HT-29 (cell line): ENCODE data around the gene PSKH1. TPM values are rescaled to one million over a fixed set of nuclear protein-coding genes. Genes with fewer than 3 reads are reported as not detected.

ENCODE experiments used
- DNase-seq: peaks from one replicate; pipeline ENCODE4 v3.0.0-alpha.2; 2015; ENCODE audit warnings: low spot score
- small RNA-seq: library from RNA; depleted of rRNA; stranded (forward); fragments of <200 nt; gene quantifications from one replicate; pipeline ENCODE3, GENCODE V24; 2014
- total RNA-seq: library from RNA; depleted of rRNA; stranded (reverse); fragments of >200 nt; shearing (Covaris generic); gene quantifications from 2 replicates; pipeline ENCODE4 v1.2.3, GENCODE V29; 2014; rRNA removed

Gene PSKH1
- total RNA-seq, 1 experiment from 2014 or later = 15.1 TPM

GRCh38 chr16:67977005-67977404 lies 84.0 kb downstream of the PSKH1 start:
- no peak for DNase-seq

GRCh38 chr16:67977469-67978227 lies 84.6 kb downstream of the PSKH1 start:
- DNase-seq = no peak

Small RNAs within 50 kb of the gene (small RNA-seq; reads per million reads assigned to genes)
- gene AC040162.2 (not detected), gene NRN1L (not detected)

Other genes with a start within 250 kb of the PSKH1 start
- gene CARMIL2, start 248.1 kb upstream of the PSKH1 start, total RNA-seq = 0.81 and 2.7 TPM in 2 replicates
- 79.6 and 82.2 TPM in 2 replicates for gene ACD, start 233.0 kb upstream of the PSKH1 start, total RNA-seq
- gene PARD6A, start 232.3 kb upstream of the PSKH1 start, total RNA-seq = 24.9 and 38.1 TPM in 2 replicates
- 52.6 and 58.8 TPM in 2 replicates for gene ENKD1, start 226.5 kb upstream of the PSKH1 start, total RNA-seq
- gene C16orf86, start 226.4 kb upstream of the PSKH1 start, total RNA-seq = 0.38 and 0.99 TPM in 2 replicates
- 16.8 and 19.7 TPM in 2 replicates for gene GFOD2, start 173.9 kb upstream of the PSKH1 start, total RNA-seq
- 6.7 and 8.3 TPM in 2 replicates for gene RANBP10, start 86.7 kb upstream of the PSKH1 start, total RNA-seq
- gene TSNAXIP1, start 86.4 kb upstream of the PSKH1 start, total RNA-seq = 1.1 TPM in 1 of 2 replicates, not detected in the other
- 66.3 and 80.9 TPM in 2 replicates for gene THAP11, start 50.9 kb upstream of the PSKH1 start, total RNA-seq
- 158 and 183 TPM in 2 replicates for gene NUTF2, start 46.3 kb upstream of the PSKH1 start, total RNA-seq
- gene CENPT, start 45.6 kb upstream of the PSKH1 start, total RNA-seq = 42.8 and 43.2 TPM in 2 replicates
- 107 and 121 TPM in 2 replicates for gene EDC4, start 20.2 kb upstream of the PSKH1 start, total RNA-seq
- 0.64 and 2.5 TPM in 2 replicates for gene NRN1L, start 8.4 kb upstream of the PSKH1 start, total RNA-seq
- 2.2 and 3.5 TPM in 2 replicates for gene CTRL, start 38.6 kb downstream of the PSKH1 start, total RNA-seq
- gene PSMB10, start 43.6 kb downstream of the PSKH1 start, total RNA-seq = 173 and 191 TPM in 2 replicates
- 1.4 and 3.3 TPM in 2 replicates for gene LCAT, start 50.9 kb downstream of the PSKH1 start, total RNA-seq
- gene SLC12A4, start 75.4 kb downstream of the PSKH1 start, total RNA-seq = 10.0 and 14.1 TPM in 2 replicates
- gene DPEP3, start 87.2 kb downstream of the PSKH1 start, total RNA-seq = not detected in 2 replicates
- not detected in 2 replicates for gene DPEP2, start 106.2 kb downstream of the PSKH1 start, total RNA-seq
- gene DPEP2NB, start 122.7 kb downstream of the PSKH1 start, total RNA-seq = not detected in 2 replicates
- 27.4 and 30.4 TPM in 2 replicates for gene DDX28, start 130.0 kb downstream of the PSKH1 start, total RNA-seq
- 18.7 and 19.0 TPM in 2 replicates for gene DUS2, start 130.0 kb downstream of the PSKH1 start, total RNA-seq
- gene NFATC3, start 192.1 kb downstream of the PSKH1 start, total RNA-seq = 20.4 and 20.8 TPM in 2 replicates